GM12892 (cell line): Measurements from ENCODE around the gene B4GALNT1.
"Not testable (repeated sequence)": the region's sequence is repeated elsewhere in the genome, so short reads cannot be mapped to it uniquely, and the experiment has no call there.

Experiments
- POLR2A ChIP-seq: IDR thresholded peaks from 2 replicates; pipeline ENCODE4 v1.6.1; 2011; ENCODE audit warnings: low read depth, low read length, control low read depth
- POLR2AphosphoS5 ChIP-seq: IDR thresholded peaks from 2 replicates; pipeline ENCODE4 v1.6.1; 2011; ENCODE audit warnings: low read depth, low read length, control low read depth
- TAF1 ChIP-seq: IDR thresholded peaks from 2 replicates; pipeline ENCODE4 v1.6.1; 2011; ENCODE audit warnings: low read depth, mild to moderate bottlenecking, control low read depth, low read length, borderline replicate concordance

- TF ChIP-seq POLR2AphosphoS5, POLR2A, TAF1: not testable (repeated sequence)
Observed at GRCh38 chr12:57618431-57618830, 14.6 kb downstream of the B4GALNT1 start.
